Chondrocyte (in vitro differentiated cells): ENCODE measurements around the gene TFAP2A. TPM values are rescaled to one million over a fixed set of nuclear protein-coding genes. Genes with fewer than 3 reads are reported as not detected.

Experiments used
- DNase-seq: peaks from one replicate; pipeline ENCODE4 v3.0.0; 2021; ENCODE audit warnings: mixed read lengths, low spot score
- H3K27ac Mint-ChIP-seq: one replicate; pipeline ENCODE4 v1.8.0; 2021; ENCODE audit warnings: mild to moderate bottlenecking, moderate library complexity, mixed read lengths; ENCODE audit not compliant: unreplicated experiment
- H3K27me3 Mint-ChIP-seq: 2 replicates; pipeline ENCODE4 v1.8.0; 2021; ENCODE audit warnings: low read depth, mixed read lengths
- H3K36me3 Mint-ChIP-seq: 2 replicates; pipeline ENCODE4 v1.8.0; 2021; ENCODE audit warnings: low read depth, mixed read lengths
- H3K4me1 Mint-ChIP-seq: 2 replicates; pipeline ENCODE4 v1.8.0; 2021; ENCODE audit warnings: low read depth, mild to moderate bottlenecking, mixed read lengths
- H3K4me3 Mint-ChIP-seq: one replicate; pipeline ENCODE4 v1.8.0; 2021; ENCODE audit warnings: mild to moderate bottlenecking, moderate library complexity, mixed read lengths; ENCODE audit not compliant: unreplicated experiment
- H3K9me3 Mint-ChIP-seq: 2 replicates; pipeline ENCODE4 v1.8.0; 2021; ENCODE audit warnings: low read depth, mixed read lengths
- CTCF ChIP-seq: fragments of 200-600 bp; sonication (generic); IDR thresholded peaks from 2 replicates; pipeline ENCODE4 v1.5.0; 2021; ENCODE audit warnings: antibody characterized with exemption, mild to moderate bottlenecking, moderate library complexity
- total RNA-seq: library from RNA; stranded (reverse); gene quantifications from 3 replicates; pipeline ENCODE4 v1.2.1, GENCODE V29; 2021

Gene TFAP2A
- total RNA-seq, 1 donor from 2014 or later: 1.4 TPM

GRCh38 chr6:10407674-10408054, 7.2 kb downstream of the TFAP2A start:
- no peak for TF ChIP-seq CTCF
- Mint-ChIP-seq H3K36me3 (peaks cover 6% of the 10 kb centered on the region), H3K27me3 (peaks cover 33% of the 10 kb centered on the region), H3K9me3 (no peaks in the 10 kb centered on the region), H3K27ac (no peak overlapping the region), H3K4me1 (peaks cover 65% of the 10 kb centered on the region), H3K4me3 (no peak overlapping the region)
- no peak for DNase-seq

GRCh38 chr6:10407018-10407673, 7.7 kb downstream of the TFAP2A start:
- Mint-ChIP-seq H3K4me1 (peaks cover 64% of the 10 kb centered on the region), H3K27ac (no peak overlapping the region), H3K36me3 (peaks cover 6% of the 10 kb centered on the region), H3K27me3 (peaks cover 33% of the 10 kb centered on the region), H3K4me3 (no peak overlapping the region), H3K9me3 (no peaks in the 10 kb centered on the region)
- no peak for TF ChIP-seq CTCF
- DNase-seq: no peak

- DNase-seq: no peak
- Mint-ChIP-seq H3K9me3 (no peaks in the 10 kb centered on the region), H3K27ac (no peak overlapping the region), H3K27me3 (peaks cover 37% of the 10 kb centered on the region), H3K36me3 (peaks cover 6% of the 10 kb centered on the region), H3K4me3 (no peak overlapping the region), H3K4me1 (peaks cover 62% of the 10 kb centered on the region)
- no peak for TF ChIP-seq CTCF
Measured at GRCh38 chr6:10406556-10406955, 8.3 kb downstream of the TFAP2A start.

- H3K4me3 Mint-ChIP-seq: no peak overlapping the region
- no peak overlapping the region for H3K27ac Mint-ChIP-seq
- H3K36me3 Mint-ChIP-seq: peaks cover 6% of the 10 kb centered on the region
- H3K4me1 Mint-ChIP-seq: peaks cover 62% of the 10 kb centered on the region
- peaks cover 31% of the 10 kb centered on the region for H3K27me3 Mint-ChIP-seq
- no peak for TF ChIP-seq CTCF
- no peak for DNase-seq
- H3K9me3 Mint-ChIP-seq: no peaks in the 10 kb centered on the region
Measured at GRCh38 chr6:10405513-10405900, 9.4 kb downstream of the TFAP2A start.

GRCh38 chr6:10404799-10405512, 9.9 kb downstream of the TFAP2A start:
- Mint-ChIP-seq H3K36me3 (peaks cover 4% of the 10 kb centered on the region), H3K9me3 (no peaks in the 10 kb centered on the region), H3K27ac (no peak overlapping the region), H3K4me3 (peak overlapping the region; percentile 80), H3K27me3 (peaks cover 26% of the 10 kb centered on the region), H3K4me1 (peaks cover 63% of the 10 kb centered on the region)
- no peak for DNase-seq
- no peak for TF ChIP-seq CTCF
